H1 (cell line): ENCODE data around the gene GGCX. TPM values are rescaled to one million over a fixed set of nuclear protein-coding genes. Genes with fewer than 3 reads are reported as not detected.
A peak's percentile ranks its signal among the peaks of the same experiment; 100 is the strongest.

Experiments used
- CTCF ChIA-PET: fragments of 300-600 bp; sonication (Branson Sonifier 250); formaldehyde crosslinking; loops from one replicate; lab custom pipeline; 2021; ENCODE audit not compliant: partially characterized antibody; lab: Charles Lee
- POLR2A ChIA-PET: fragments of 300-600 bp; sonication (Branson Sonifier 250); formaldehyde crosslinking; loops from one replicate; lab custom pipeline; 2021; ENCODE audit warnings: inconsistent platforms; ENCODE audit not compliant: partially characterized antibody; lab: Charles Lee
- DNase-seq, 2 experiments: peaks; one replicate each; pipeline versions ENCODE4 v3.0.0 to v3.0.0-alpha.2; 2010 to 2022; ENCODE audit warnings: low spot score in 2 of 2, low read depth in 1 of 2, mixed read lengths in 1 of 2
- FAIRE-seq: peaks from 2 replicates; lab custom pipeline; 2011; peaks lifted over from hg19 to GRCh38; lab: Jason Lieb, UNC
- H2AFZ ChIP-seq: 2 replicates; pipeline ENCODE4 v1.8.1; 2012; ENCODE audit warnings: low read length, inconsistent platforms
- H2AK5ac ChIP-seq: 2 replicates; pipeline ENCODE4 v1.6.1; 2013; ENCODE audit warnings: low read depth, low read length
- H2BK120ac ChIP-seq: replicated peaks from 2 replicates; pipeline ENCODE3; 2013; ENCODE audit warnings: low read depth, low read length, inconsistent platforms
- H2BK12ac ChIP-seq: 2 replicates; pipeline ENCODE4 v1.6.1; 2013; ENCODE audit warnings: low read depth, low read length
- H2BK15ac ChIP-seq: 2 replicates; pipeline ENCODE4 v1.6.1; 2013; ENCODE audit warnings: low read length
- H2BK20ac ChIP-seq: 2 replicates; pipeline ENCODE4 v1.6.1; 2013; ENCODE audit warnings: low read length
- H2BK5ac ChIP-seq: 2 replicates; pipeline ENCODE4 v1.6.1; 2013; ENCODE audit warnings: low read depth, low read length
- H3K14ac ChIP-seq: 2 replicates; pipeline ENCODE4 v1.6.1; 2013; ENCODE audit warnings: inconsistent platforms; ENCODE audit not compliant: insufficient read length
- H3K18ac ChIP-seq: 2 replicates; pipeline ENCODE4 v1.6.1; 2013; ENCODE audit warnings: low read length; ENCODE audit errors: extremely low read depth
- H3K23ac ChIP-seq: 2 replicates; pipeline ENCODE4 v1.6.1; 2013; ENCODE audit warnings: inconsistent platforms; ENCODE audit not compliant: insufficient read length
- H3K23me2 ChIP-seq: 2 replicates; pipeline ENCODE4 v1.6.1; 2013; ENCODE audit warnings: low read depth, low read length
- H3K27ac ChIP-seq: 2 replicates; pipeline ENCODE4 v1.6.1; 2011; ENCODE audit warnings: low read depth, low read length, inconsistent platforms
- H3K27me3 ChIP-seq, 4 experiments: replicated peaks in 1 of 4; 1 replicate in 1 of 4; 2 replicates in 3 of 4; pipeline versions ENCODE4 v1.6.1 to v1.8.1; 2011 to 2013; ENCODE audit warnings: low read length in 3 of 4, mild to moderate bottlenecking in 3 of 4, inconsistent platforms in 2 of 4, mixed read lengths in 2 of 4, moderate library complexity in 1 of 4; ENCODE audit not compliant: control insufficient read depth in 3 of 4, insufficient read depth in 3 of 4; ENCODE audit errors: extremely low read depth in 1 of 4
- H3K36me3 ChIP-seq, 4 experiments: 2 replicates each; pipeline versions ENCODE4 v1.6.1 to v1.8.1; 2011 to 2013; ENCODE audit warnings: mild to moderate bottlenecking in 4 of 4, low read length in 3 of 4, moderate library complexity in 2 of 4, control low read depth in 1 of 4, inconsistent platforms in 1 of 4; ENCODE audit not compliant: insufficient read depth in 4 of 4, control insufficient read depth in 2 of 4
- H3K4ac ChIP-seq: replicated peaks from 2 replicates; pipeline ENCODE3; 2013; ENCODE audit warnings: low read length, low read depth, mixed read lengths, inconsistent platforms; ENCODE audit not compliant: insufficient read length
- H3K4me1 ChIP-seq, 4 experiments: replicated peaks in 1 of 4; 1 replicate in 1 of 4; 2 replicates in 3 of 4; pipeline versions ENCODE4 v1.6.1 to v1.8.1; 2011 to 2013; ENCODE audit warnings: low read length in 3 of 4, inconsistent platforms in 2 of 4, mixed read lengths in 1 of 4; ENCODE audit not compliant: insufficient read depth in 4 of 4, control insufficient read depth in 3 of 4
- H3K4me2 ChIP-seq, 2 experiments: 2 replicates each; pipeline versions ENCODE4 v1.6.1 to v1.8.1; 2011 to 2013; ENCODE audit warnings: low read depth in 2 of 2, low read length in 2 of 2, control low read depth in 1 of 2, inconsistent platforms in 1 of 2, mild to moderate bottlenecking in 1 of 2; ENCODE audit not compliant: insufficient read depth in 1 of 2
- H3K4me3 ChIP-seq, 4 experiments: fragments of 200-600, 300-600 bp in 1 of 4; sonication (generic), shearing (Covaris generic), sonication (Bioruptor Twin) in 1 of 4; 2 replicates each; pipeline versions ENCODE4 v1.5.1 to v1.8.1; 2011 to 2016; ENCODE audit warnings: low read length in 4 of 4, low read depth in 3 of 4, control low read depth in 2 of 4, inconsistent platforms in 2 of 4, mild to moderate bottlenecking in 2 of 4, mixed read lengths in 1 of 4, moderate library complexity in 1 of 4; ENCODE audit not compliant: insufficient read depth in 2 of 4; ENCODE audit errors: extremely low read depth in 1 of 4
- H3K56ac ChIP-seq: replicated peaks from 2 replicates; pipeline ENCODE3; 2013; ENCODE audit warnings: low read depth, mild to moderate bottlenecking, mixed read lengths, low read length, inconsistent platforms; ENCODE audit not compliant: insufficient read length
- H3K79me1 ChIP-seq: 2 replicates; pipeline ENCODE4 v1.6.1; 2013; ENCODE audit warnings: low read depth, low read length, control low read depth
- H3K79me2 ChIP-seq, 2 experiments: 2 replicates each; pipeline versions ENCODE4 v1.6.1 to v1.8.1; 2012 to 2013; ENCODE audit warnings: low read length in 2 of 2, mild to moderate bottlenecking in 2 of 2, inconsistent platforms in 1 of 2; ENCODE audit not compliant: insufficient read depth in 2 of 2, control insufficient read depth in 1 of 2
- H3K9ac ChIP-seq, 4 experiments: replicated peaks in 1 of 4; 1 replicate in 1 of 4; 2 replicates in 3 of 4; pipeline versions ENCODE4 v1.6.1 to v1.8.1; 2011 to 2013; ENCODE audit warnings: low read depth in 3 of 4, low read length in 3 of 4, control low read depth in 2 of 4, mild to moderate bottlenecking in 2 of 4, moderate library complexity in 2 of 4, inconsistent platforms in 1 of 4; ENCODE audit errors: extremely low read depth in 1 of 4
- H3K9me3 ChIP-seq, 2 experiments: 2 replicates each; pipeline versions ENCODE4 v1.6.1 to v1.8.1; 2012 to 2013; ENCODE audit warnings: mild to moderate bottlenecking in 2 of 2, moderate library complexity in 2 of 2, control low read depth in 1 of 2, inconsistent platforms in 1 of 2, low read depth in 1 of 2, low read length in 1 of 2, mixed read lengths in 1 of 2; ENCODE audit not compliant: insufficient read depth in 2 of 2
- H4K20me1 ChIP-seq, 2 experiments: replicated peaks in 1 of 2; 2 replicates each; pipeline versions ENCODE3 to v1.8.1; 2011 to 2013; ENCODE audit warnings: inconsistent platforms in 2 of 2, low read length in 2 of 2, mild to moderate bottlenecking in 1 of 2; ENCODE audit not compliant: insufficient read depth in 2 of 2, control insufficient read depth in 1 of 2
- H4K5ac ChIP-seq: 2 replicates; pipeline ENCODE4 v1.6.1; 2013; ENCODE audit warnings: low read length, low read depth, mixed read lengths, inconsistent platforms; ENCODE audit not compliant: insufficient read length
- H4K8ac ChIP-seq: 2 replicates; pipeline ENCODE4 v1.8.0; 2013; ENCODE audit warnings: mild to moderate bottlenecking, moderate library complexity, low read length, inconsistent platforms; ENCODE audit not compliant: insufficient read depth; ENCODE audit errors: extremely low read depth
- H4K91ac ChIP-seq: replicated peaks from 2 replicates; pipeline ENCODE3; 2013; ENCODE audit warnings: low read length, mixed read lengths, inconsistent platforms; ENCODE audit not compliant: insufficient read length
- BCL11A ChIP-seq, 2 experiments: IDR thresholded peaks; one replicate each; pipeline ENCODE4 v1.6.1; 2011; ENCODE audit warnings: low read depth in 2 of 2, low read length in 2 of 2, mild to moderate bottlenecking in 2 of 2
- BRCA1 ChIP-seq: IDR thresholded peaks from 2 replicates; pipeline ENCODE4 v1.6.1; 2012; ENCODE audit warnings: low read depth, low read length, improper control_type of control experiment
- CREB1 ChIP-seq: IDR thresholded peaks from 2 replicates; pipeline ENCODE4 v1.6.1; 2012; ENCODE audit warnings: inconsistent platforms
- JUND ChIP-seq: IDR thresholded peaks from 2 replicates; pipeline ENCODE4 v1.6.1; 2011; ENCODE audit warnings: mild to moderate bottlenecking, improper control_type of control experiment, low read length
- MAFK ChIP-seq: IDR thresholded peaks from 2 replicates; pipeline ENCODE4 v1.6.1; 2012; ENCODE audit warnings: low read depth, mild to moderate bottlenecking, improper control_type of control experiment, low read length
- POLR2A ChIP-seq, 2 experiments: IDR thresholded peaks; 1 replicate in 1 of 2; 2 replicates in 1 of 2; pipeline ENCODE4 v1.6.1; 2011; ENCODE audit warnings: low read depth in 2 of 2, low read length in 2 of 2, mild to moderate bottlenecking in 2 of 2; ENCODE audit errors: control extremely low read depth in 1 of 2
- POU5F1 ChIP-seq: IDR thresholded peaks from 2 replicates; pipeline ENCODE4 v1.6.1; 2011; ENCODE audit warnings: low read depth, mild to moderate bottlenecking, low read length, moderate library complexity
- TBP ChIP-seq: IDR thresholded peaks from 2 replicates; pipeline ENCODE4 v1.6.1; 2011; ENCODE audit warnings: low read depth, low read length, improper control_type of control experiment
- WGBS, 2 experiments: shearing (Covaris generic) in 1 of 2; methylation state at CpG; one replicate each; pipeline versions ENCODE4 v1.1.6 to v1.1.7; 2013 to 2015; ENCODE audit warnings: low lambda C conversion rate in 2 of 2, mixed read lengths in 2 of 2, inconsistent platforms in 1 of 2, low coverage in 1 of 2, missing lambda C conversion rate in 1 of 2; ENCODE audit not compliant: insufficient replicate concordance in 2 of 2, insufficient coverage in 1 of 2, insufficient read length in 1 of 2; ENCODE audit errors: extremely low coverage in 1 of 2, missing lambda C conversion rate in 1 of 2; 5-methylcytosine and 5-hydroxymethylcytosine counted together
- polyA plus RNA-seq, 7 experiments: library from polyadenylated mRNA; depleted of rRNA in 3 of 7; stranded (reverse) in 5 of 7; unstranded in 2 of 7; fragments of >200 nt in 5 of 7; fragments of 200-250 nt in 2 of 7; gene quantifications; 1 replicate in 5 of 7; 2 replicates in 1 of 7; 4 replicates in 1 of 7; pipeline versions ENCODE4 v1.2.1 to v1.2.3, GENCODE V29; 2011 to 2013; ENCODE audit warnings: missing spikeins in 2 of 7, mixed read lengths in 2 of 7
- total RNA-seq: library from RNA; stranded (reverse); fragmentation: NEBNext Ultra II Directional; extraction: Animal tissue kit (Norgen Biotek cat#: 25700); gene quantifications from 2 replicates; pipeline ENCODE4 v1.2.1, GENCODE V29; 2021
- TF ChIP-seq, protein P1 (sequence below): IDR thresholded peaks from 2 replicates; pipeline ENCODE4 v1.6.1; 2012; ENCODE audit warnings: inconsistent platforms
- TF ChIP-seq, protein P2 (sequence below), 3 experiments: IDR thresholded peaks; 1 replicate in 2 of 3; 2 replicates in 1 of 3; pipeline versions ENCODE4 v1.5.1 to v1.6.1; 2011; ENCODE audit warnings: low read length in 3 of 3, mild to moderate bottlenecking in 3 of 3, inconsistent platforms in 2 of 3, low read depth in 1 of 3, moderate library complexity in 1 of 3; ENCODE audit not compliant: insufficient read depth in 1 of 3; ENCODE audit errors: control extremely low read depth in 1 of 3

Gene GGCX
- total and polyA plus RNA-seq, 2 of the 8 experiments (the other 6 are each of a cell fraction or from before 2014, with no cell fraction given): 29.4 to 33.8 TPM

DNA sequence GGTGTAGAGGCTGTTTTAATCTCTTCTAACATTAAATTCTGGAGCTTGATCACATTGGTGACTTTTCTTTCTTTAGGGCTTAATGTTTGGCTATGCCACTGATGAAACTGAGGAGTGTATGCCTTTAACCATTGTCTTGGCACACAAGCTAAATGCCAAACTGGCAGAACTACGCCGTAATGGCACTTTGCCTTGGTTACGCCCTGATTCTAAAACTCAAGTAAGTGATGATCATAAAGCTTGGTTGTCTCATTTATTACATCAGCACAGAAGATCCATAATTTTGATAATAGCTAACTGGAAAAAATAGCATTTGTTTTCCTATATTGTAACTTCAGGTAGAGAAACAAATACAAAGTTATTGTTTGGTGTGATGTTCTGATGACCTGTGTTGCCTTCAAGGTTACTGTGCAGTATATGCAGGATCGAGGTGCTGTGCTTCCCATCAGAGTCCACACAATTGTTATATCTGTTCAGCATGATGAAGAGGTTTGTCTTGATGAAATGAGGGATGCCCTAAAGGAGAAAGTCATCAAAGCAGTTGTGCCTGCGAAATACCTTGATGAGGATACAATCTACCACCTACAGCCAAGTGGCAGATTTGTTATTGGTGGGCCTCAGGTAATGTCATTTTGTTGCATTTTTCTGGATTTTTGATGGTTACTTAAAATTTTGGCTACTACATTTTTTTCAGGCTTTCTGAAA lies 19.4 kb downstream of the GGCX start:
- Histone ChIP-seq H2AFZ (no peak overlapping the region), H3K18ac (no peak overlapping the region), H2AK5ac (no peak overlapping the region), H3K4me2 (peak overlapping the region; percentile 77 to 85; a peak in 3 of 4 replicates), H3K9ac (no peak overlapping the region), H3K14ac (no peak overlapping the region), H3K23me2 (no peaks in the 10 kb centered on the region; the same call in 1 of the 2 replicates), H2BK12ac (no peak overlapping the region), H3K56ac (no peak overlapping the region), H2BK20ac (no peak overlapping the region), H3K79me2 (peaks cover 26 to 43% of the 10 kb centered on the region in 2 experiments), H4K5ac (no peak overlapping the region), H4K91ac (no peak overlapping the region), H2BK15ac (no peak overlapping the region), H3K9me3 (no peaks in the 10 kb centered on the region), H2BK5ac (no peak overlapping the region), H3K36me3 (peaks cover 33 to 64% (median 44%) of the 10 kb centered on the region in 4 experiments), H2BK120ac (no peak overlapping the region), H3K4ac (no peak overlapping the region), H3K4me3 (peak overlapping the region in 3 of 4 experiments; percentile 5 to 100 (median 99); a peak in 4 of 8 replicates), H3K4me1 (peaks cover 2 to 8% (median 5%) of the 10 kb centered on the region in 4 experiments; a peak in 4 of 7 replicates), H3K27ac (no peak overlapping the region), H3K79me1 (no peaks in the 10 kb centered on the region), H3K23ac (no peak overlapping the region), H4K8ac (no peak overlapping the region; the same call in 1 of the 2 replicates), H4K20me1 (peaks cover 26 to 31% of the 10 kb centered on the region in 2 experiments), H3K27me3 (no peaks in the 10 kb centered on the region)
- DNase-seq (no peak), FAIRE-seq (no peak)
- POLR2A ChIA-PET: interaction anchor here (0.6 to 38.6 kb wide), 20 partner anchors 10 to 227 kb away, joined by 3 to 1889 read pairs (median 6); partner anchors contain the start of genes C2orf68, CAPG, GGCX and RNF181
- CTCF ChIA-PET: interaction anchor here (6.8 to 7.3 kb wide), 3 partner anchors 10 to 122 kb away, joined by 49 to 84 read pairs (median 67); partner anchors contain the start of gene SH2D6
- WGBS, 2 experiments: 91% methylated on average over 5 of the region's 5 CpGs; no CpG with 5 or more reads in 1 of the 2 experiments
- no peak for TF ChIP-seq TBP
- peak in 1 of 2 experiments; percentile 3; a peak in 2 of 3 replicates for TF ChIP-seq POLR2A (IDR thresholded peaks at IDR 0.05; ENCODE audit: control extremely low read depth in 1 of 2, low read depth in 2 of 2, low read length in 2 of 2)
- TF ChIP-seq BRCA1: no peak
- TF ChIP-seq CREB1: no peak
- no peak for TF ChIP-seq JUND
- TF ChIP-seq, protein P1, sequence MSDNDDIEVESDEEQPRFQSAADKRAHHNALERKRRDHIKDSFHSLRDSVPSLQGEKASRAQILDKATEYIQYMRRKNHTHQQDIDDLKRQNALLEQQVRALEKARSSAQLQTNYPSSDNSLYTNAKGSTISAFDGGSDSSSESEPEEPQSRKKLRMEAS: no peak
- TF ChIP-seq BCL11A (IDR thresholded peaks at IDR 0.05; ENCODE audit: low read depth in 2 of 2, low read length in 2 of 2): no peak
- no peak for TF ChIP-seq MAFK
- TF ChIP-seq, protein P2, sequence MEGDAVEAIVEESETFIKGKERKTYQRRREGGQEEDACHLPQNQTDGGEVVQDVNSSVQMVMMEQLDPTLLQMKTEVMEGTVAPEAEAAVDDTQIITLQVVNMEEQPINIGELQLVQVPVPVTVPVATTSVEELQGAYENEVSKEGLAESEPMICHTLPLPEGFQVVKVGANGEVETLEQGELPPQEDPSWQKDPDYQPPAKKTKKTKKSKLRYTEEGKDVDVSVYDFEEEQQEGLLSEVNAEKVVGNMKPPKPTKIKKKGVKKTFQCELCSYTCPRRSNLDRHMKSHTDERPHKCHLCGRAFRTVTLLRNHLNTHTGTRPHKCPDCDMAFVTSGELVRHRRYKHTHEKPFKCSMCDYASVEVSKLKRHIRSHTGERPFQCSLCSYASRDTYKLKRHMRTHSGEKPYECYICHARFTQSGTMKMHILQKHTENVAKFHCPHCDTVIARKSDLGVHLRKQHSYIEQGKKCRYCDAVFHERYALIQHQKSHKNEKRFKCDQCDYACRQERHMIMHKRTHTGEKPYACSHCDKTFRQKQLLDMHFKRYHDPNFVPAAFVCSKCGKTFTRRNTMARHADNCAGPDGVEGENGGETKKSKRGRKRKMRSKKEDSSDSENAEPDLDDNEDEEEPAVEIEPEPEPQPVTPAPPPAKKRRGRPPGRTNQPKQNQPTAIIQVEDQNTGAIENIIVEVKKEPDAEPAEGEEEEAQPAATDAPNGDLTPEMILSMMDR (IDR thresholded peaks at IDR 0.05; ENCODE audit: control extremely low read depth in 1 of 3, insufficient read depth in 1 of 3, low read depth in 1 of 3, low read length in 3 of 3): no peak
- TF ChIP-seq POU5F1: no peak
